NCI-H2081 (cell line): ENCODE data around the gene MASP1.

Experiments used
- DNase-seq, 2 experiments: peaks; one replicate each; lab custom pipeline; 2025; lab: John Stamatoyannopoulos, UW

Gene MASP1

GRCh38 chr3:187186801-187187421 is 104.6 kb downstream of the MASP1 start:
- no peak for DNase-seq

- no peak for DNase-seq
Observed at GRCh38 chr3:187186375-187186774, 105.2 kb downstream of the MASP1 start.

- DNase-seq = no peak
Observed at GRCh38 chr3:187185759-187186158, 105.8 kb downstream of the MASP1 start.
